Astrocyte of the spinal cord (primary cell): ENCODE measurements around the gene CHST3.
A peak's percentile ranks its signal among the peaks of the same experiment; 100 is the strongest.

Experiments
- DNase-seq: peaks from one replicate; pipeline ENCODE4 v3.0.0; 2011; ENCODE audit warnings: low read depth, low spot score
- H3K4me3 ChIP-seq: 2 replicates; pipeline ENCODE4 v1.5.1; 2011; ENCODE audit warnings: low read depth, mild to moderate bottlenecking, low read length, moderate library complexity
- in situ Hi-C: cut with HindIII; loops from 2 replicates; pipeline ENCODE4 v1.10.0; 2017; ENCODE audit warnings: low sequenced_read_pairs
- TF ChIP-seq, protein P1 (sequence below): IDR thresholded peaks from 2 replicates; pipeline ENCODE4 v1.5.1; 2012; ENCODE audit warnings: low read depth, mild to moderate bottlenecking, low read length, inconsistent platforms

Gene CHST3

GRCh38 chr10:71968553-71969474, 4.6 kb downstream of the CHST3 start:
- in situ Hi-C loops: no loop called here
- no peak for DNase-seq
- TF ChIP-seq, protein P1, sequence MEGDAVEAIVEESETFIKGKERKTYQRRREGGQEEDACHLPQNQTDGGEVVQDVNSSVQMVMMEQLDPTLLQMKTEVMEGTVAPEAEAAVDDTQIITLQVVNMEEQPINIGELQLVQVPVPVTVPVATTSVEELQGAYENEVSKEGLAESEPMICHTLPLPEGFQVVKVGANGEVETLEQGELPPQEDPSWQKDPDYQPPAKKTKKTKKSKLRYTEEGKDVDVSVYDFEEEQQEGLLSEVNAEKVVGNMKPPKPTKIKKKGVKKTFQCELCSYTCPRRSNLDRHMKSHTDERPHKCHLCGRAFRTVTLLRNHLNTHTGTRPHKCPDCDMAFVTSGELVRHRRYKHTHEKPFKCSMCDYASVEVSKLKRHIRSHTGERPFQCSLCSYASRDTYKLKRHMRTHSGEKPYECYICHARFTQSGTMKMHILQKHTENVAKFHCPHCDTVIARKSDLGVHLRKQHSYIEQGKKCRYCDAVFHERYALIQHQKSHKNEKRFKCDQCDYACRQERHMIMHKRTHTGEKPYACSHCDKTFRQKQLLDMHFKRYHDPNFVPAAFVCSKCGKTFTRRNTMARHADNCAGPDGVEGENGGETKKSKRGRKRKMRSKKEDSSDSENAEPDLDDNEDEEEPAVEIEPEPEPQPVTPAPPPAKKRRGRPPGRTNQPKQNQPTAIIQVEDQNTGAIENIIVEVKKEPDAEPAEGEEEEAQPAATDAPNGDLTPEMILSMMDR: no peak
- H3K4me3 ChIP-seq: no peak overlapping the region

DNA sequence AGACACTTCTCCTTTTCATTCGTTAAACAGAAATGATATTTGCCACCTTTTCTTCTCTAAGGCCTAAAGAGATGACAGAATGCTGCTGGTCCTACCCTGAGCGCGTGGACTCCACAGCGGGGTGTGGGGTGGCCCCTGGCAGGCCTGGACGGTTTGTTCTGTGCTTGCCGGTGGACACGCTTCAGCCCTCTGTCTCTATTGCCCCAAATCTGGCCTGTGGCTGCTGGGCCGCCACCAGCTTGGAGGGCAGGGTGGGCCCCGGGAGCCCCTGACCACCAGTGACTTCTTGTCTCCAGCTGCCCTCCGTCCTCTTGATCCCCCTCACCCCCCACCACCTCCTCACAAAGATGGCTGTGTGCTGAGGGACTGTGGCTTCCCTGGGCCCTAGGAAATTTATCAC, 5.7 kb downstream of the CHST3 start:
- DNase-seq: no peak
- TF ChIP-seq, protein P1: no peak
- H3K4me3 ChIP-seq: no peak overlapping the region
- in situ Hi-C loops: no loop called here

- H3K4me3 ChIP-seq: no peak overlapping the region
- in situ Hi-C loops: no loop called here
- peak; percentile 37 for DNase-seq
- TF ChIP-seq, protein P1: peak; percentile 36
Measured at GRCh38 chr10:71970331-71970730, 6.1 kb downstream of the CHST3 start.

DNA sequence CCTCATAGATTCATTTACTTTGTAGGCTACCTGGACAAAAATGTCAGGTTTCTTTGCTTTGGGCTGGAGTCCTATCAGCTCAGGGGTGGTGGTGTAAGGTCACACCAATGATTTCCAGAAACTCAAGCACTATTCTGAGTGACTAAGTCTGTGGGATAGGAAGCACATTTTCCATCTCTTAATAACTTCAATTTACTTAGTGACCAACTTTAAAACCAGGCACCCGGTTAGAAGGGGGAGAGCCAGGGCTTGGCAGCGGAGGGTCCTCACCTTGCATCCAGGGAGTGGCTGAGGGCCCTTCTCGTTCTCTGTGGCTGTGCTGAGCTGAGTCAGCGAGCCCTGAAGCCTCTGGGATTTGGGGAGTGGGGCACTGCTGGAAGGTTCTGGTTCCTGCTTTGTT, 6.7 kb downstream of the CHST3 start:
- TF ChIP-seq, protein P1: no peak
- in situ Hi-C loops: no loop called here
- peak; percentile 42 for DNase-seq
- H3K4me3 ChIP-seq: no peak overlapping the region

DNA sequence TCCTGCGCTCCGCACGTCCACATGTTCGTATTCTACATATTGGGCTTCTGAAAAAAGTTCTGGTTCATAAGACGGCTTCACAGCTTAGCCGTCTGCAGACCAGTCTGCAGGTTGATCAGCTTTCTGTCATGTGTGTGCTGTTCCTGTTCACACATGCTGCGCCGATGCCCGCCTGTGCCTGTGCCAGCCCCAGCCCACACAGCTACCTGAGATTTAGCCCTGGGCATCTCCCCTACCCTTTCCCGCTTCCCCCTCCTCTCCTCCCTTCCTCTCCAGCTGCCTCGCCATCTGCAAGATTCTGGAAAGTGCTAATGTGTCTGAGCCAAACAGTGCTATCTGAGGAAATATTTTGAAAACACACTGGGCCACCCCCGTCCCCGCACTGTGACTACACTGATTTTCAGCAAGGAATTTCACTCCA, 7.1 kb downstream of the CHST3 start:
- H3K4me3 ChIP-seq: no peak overlapping the region
- no peak for DNase-seq
- in situ Hi-C loops: no loop called here

DNA sequence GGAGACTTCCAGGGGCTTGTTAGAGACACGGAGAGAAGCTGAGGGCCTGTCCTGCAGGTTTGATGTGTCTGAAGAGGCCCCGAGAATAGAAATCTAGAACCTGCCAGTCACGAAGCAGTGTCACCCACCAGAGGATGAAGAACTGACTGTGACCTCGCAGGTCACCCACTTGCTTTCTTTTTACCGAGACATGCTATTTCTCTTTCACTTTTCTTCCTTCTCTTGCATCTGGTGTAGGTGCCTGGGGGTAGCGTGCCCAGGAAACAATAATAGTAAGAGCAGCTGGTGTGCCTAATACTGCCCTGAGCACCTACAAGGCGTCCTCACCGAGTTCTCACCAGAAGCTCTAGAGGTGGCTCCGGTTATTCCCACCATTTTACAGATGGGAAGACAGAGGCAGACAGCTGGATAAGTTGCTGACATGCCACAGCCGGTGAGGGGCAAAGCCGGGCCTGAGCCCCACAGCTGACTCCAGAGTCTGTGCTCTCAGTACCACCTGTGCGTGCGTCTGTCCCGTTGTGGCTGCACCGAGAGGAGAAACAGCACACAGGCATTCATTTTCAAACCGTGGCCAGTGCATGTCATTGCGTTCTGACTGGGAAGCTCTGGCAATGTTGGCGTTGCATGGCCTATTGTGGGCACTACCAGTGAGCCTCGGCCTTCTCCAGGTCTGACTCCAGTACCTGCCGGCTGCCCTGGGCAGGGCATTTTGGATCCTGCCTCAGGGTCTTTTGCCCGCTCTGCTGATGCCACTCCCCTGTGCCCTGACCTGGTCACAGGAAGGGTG, 7.8 kb downstream of the CHST3 start:
- H3K4me3 ChIP-seq: no peak overlapping the region
- in situ Hi-C loops: no loop called here
- TF ChIP-seq, protein P1: no peak
- DNase-seq: no peak

More for the DNA sequence above, 7.1 kb downstream of the CHST3 start:
- TF ChIP-seq, protein P1: no peak
